ENCODE measurements around the gene GABRE. TPM values are rescaled to one million over a fixed set of nuclear protein-coding genes. Genes with fewer than 3 reads are reported as not detected.

Gene GABRE
- total and polyA plus RNA-seq, 8 donors: 4.2 to 51.4 (median 12.8) TPM

- Histone ChIP-seq H3K27me3 (peaks cover 0 to 14% (median 3%) of the 10 kb centered on the region in 4 donors), H3K4me1 (no peaks in the 10 kb centered on the region), H3K27ac (no peak overlapping the region), H3K36me3 (no peaks in the 10 kb centered on the region), H3K9me3 (no peaks in the 10 kb centered on the region), H3K4me3 (no peak overlapping the region)
- 35 to 41% methylated on average over 5 of the region's 5 CpGs for WGBS, 2 donors
- intact Hi-C loops (cut with DNase I): no loop called here
- no peak for FAIRE-seq
- no peak for TF ChIP-seq CTCF (IDR thresholded peaks at IDR 0.05)
- DNase-seq: no peak
- ATAC-seq: peak in 3 of 4 donors; percentile 43 to 52 (median 47)
Measured at GRCh38 chrX:151996347-151996746, 21.9 kb upstream of the GABRE start.

- no peaks in the 10 kb centered on the region for H3K4me1 ChIP-seq
- intact Hi-C loops (cut with DNase I): no loop called here
- no peak for FAIRE-seq
- TF ChIP-seq CTCF (IDR thresholded peaks at IDR 0.05): no peak
- H3K4me3 ChIP-seq: no peak overlapping the region
- no peaks in the 10 kb centered on the region for H3K9me3 ChIP-seq
- no peak for ATAC-seq
- 67 to 80% methylated on average over 3 of the region's 3 CpGs for WGBS, 2 donors
- peaks cover 0 to 17% (median 3%) of the 10 kb centered on the region in 4 donors for H3K27me3 ChIP-seq
- no peak overlapping the region for H3K27ac ChIP-seq
- no peak for DNase-seq
- no peaks in the 10 kb centered on the region for H3K36me3 ChIP-seq
Measured at GRCh38 chrX:151994476-151994875, 20.0 kb upstream of the GABRE start.

GRCh38 chrX:151988706-151989299, 14.3 kb upstream of the GABRE start:
- Histone ChIP-seq H3K4me1 (no peaks in the 10 kb centered on the region), H3K9me3 (no peaks in the 10 kb centered on the region), H3K27ac (no peak overlapping the region), H3K4me3 (no peak overlapping the region), H3K27me3 (peaks cover 0 to 13% (median 0%) of the 10 kb centered on the region in 4 donors), H3K36me3 (no peaks in the 10 kb centered on the region)
- intact Hi-C loops (cut with DNase I): no loop called here
- ATAC-seq (no peak), DNase-seq (no peak), FAIRE-seq (no peak)
- 59 to 78% methylated on average over 3 of the region's 3 CpGs for WGBS, 2 donors
- no peak for TF ChIP-seq CTCF (IDR thresholded peaks at IDR 0.05)

- no peak for FAIRE-seq
- WGBS, 2 donors: 62 to 79% methylated on average over 4 of the region's 4 CpGs
- Histone ChIP-seq H3K36me3 (no peaks in the 10 kb centered on the region), H3K27ac (no peak overlapping the region), H3K4me1 (no peaks in the 10 kb centered on the region), H3K9me3 (no peaks in the 10 kb centered on the region), H3K27me3 (peaks cover 0 to 13% (median 2%) of the 10 kb centered on the region in 4 donors), H3K4me3 (no peak overlapping the region)
- no peak for TF ChIP-seq CTCF (IDR thresholded peaks at IDR 0.05)
- ATAC-seq: no peak
- no peak for DNase-seq
- intact Hi-C loops (cut with DNase I): no loop called here
Measured at GRCh38 chrX:151987108-151987507, 12.6 kb upstream of the GABRE start.

- no peaks in the 10 kb centered on the region for H3K9me3 ChIP-seq
- no peak for TF ChIP-seq CTCF (IDR thresholded peaks at IDR 0.05)
- FAIRE-seq: no peak
- H3K36me3 ChIP-seq: no peaks in the 10 kb centered on the region
- no peaks in the 10 kb centered on the region for H3K4me1 ChIP-seq
- peaks cover 0 to 4% (median 2%) of the 10 kb centered on the region in 4 donors for H3K27me3 ChIP-seq
- peak in 2 of 4 donors; percentile 15 to 22 for ATAC-seq
- 62 to 64% methylated on average over 3 of the region's 3 CpGs for WGBS, 2 donors
- no peak for DNase-seq
- H3K27ac ChIP-seq: no peak overlapping the region
- intact Hi-C loops (cut with DNase I): no loop called here
- no peak overlapping the region for H3K4me3 ChIP-seq
Measured at GRCh38 chrX:151985955-151986354, 11.5 kb upstream of the GABRE start.

Measured in pancreas (tissue), 10 donors.